Adrenal gland (tissue), 5 donors: ENCODE data around the gene MYOM1.

Experiments used
- POLR2A ChIP-seq, 2 donors: fragments of 450-650 bp; IDR thresholded peaks; one replicate each; pipeline ENCODE4 v1.6.1; 2017; ENCODE audit warnings: antibody characterized with exemption in 2 of 2, mild to moderate bottlenecking in 2 of 2, moderate library complexity in 1 of 2
- TF ChIP-seq, protein P1 (sequence below), 6 experiments: fragments of 450-650 bp in 4 of 6; fragments of 200-600 bp in 2 of 6; sonication (generic) in 1 of 6; IDR thresholded peaks; 1 replicate in 5 of 6; 2 replicates in 1 of 6; pipeline versions ENCODE4 v1.5.1 to v1.8.0; 2016 to 2021; ENCODE audit warnings: antibody characterized with exemption in 6 of 6, mild to moderate bottlenecking in 2 of 6, moderate library complexity in 1 of 6
- donor health status: DM: no; HTN: no; CAD: no.

DNA sequence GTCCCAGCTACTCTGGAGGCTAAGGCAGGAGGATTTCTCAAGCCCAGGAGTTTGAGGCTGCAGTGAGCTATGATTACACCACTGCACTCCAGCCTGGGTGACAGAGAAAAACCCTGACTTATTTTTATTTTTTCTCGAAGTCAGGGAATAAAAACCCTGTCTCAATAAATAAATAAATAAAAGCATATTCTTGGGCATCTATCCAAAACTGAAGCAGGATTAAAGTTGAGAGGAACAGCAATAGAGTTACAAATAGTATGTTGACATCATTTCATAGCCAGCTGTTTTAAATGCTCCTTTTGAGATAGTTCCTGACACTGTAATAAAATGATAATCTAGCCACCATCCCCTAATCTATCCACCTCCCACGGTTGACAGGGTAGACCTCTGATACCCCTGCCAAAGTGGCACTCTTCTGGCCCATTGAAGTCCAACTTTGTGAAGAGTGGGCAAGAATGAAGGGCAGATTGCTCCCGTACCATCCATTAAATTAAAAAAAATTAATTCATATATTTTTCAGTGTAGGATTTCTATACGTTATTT lies 164.5 kb downstream of the MYOM1 start:
- TF ChIP-seq, protein P1, sequence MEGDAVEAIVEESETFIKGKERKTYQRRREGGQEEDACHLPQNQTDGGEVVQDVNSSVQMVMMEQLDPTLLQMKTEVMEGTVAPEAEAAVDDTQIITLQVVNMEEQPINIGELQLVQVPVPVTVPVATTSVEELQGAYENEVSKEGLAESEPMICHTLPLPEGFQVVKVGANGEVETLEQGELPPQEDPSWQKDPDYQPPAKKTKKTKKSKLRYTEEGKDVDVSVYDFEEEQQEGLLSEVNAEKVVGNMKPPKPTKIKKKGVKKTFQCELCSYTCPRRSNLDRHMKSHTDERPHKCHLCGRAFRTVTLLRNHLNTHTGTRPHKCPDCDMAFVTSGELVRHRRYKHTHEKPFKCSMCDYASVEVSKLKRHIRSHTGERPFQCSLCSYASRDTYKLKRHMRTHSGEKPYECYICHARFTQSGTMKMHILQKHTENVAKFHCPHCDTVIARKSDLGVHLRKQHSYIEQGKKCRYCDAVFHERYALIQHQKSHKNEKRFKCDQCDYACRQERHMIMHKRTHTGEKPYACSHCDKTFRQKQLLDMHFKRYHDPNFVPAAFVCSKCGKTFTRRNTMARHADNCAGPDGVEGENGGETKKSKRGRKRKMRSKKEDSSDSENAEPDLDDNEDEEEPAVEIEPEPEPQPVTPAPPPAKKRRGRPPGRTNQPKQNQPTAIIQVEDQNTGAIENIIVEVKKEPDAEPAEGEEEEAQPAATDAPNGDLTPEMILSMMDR (IDR thresholded peaks at IDR 0.05) = no peak
- no peak for TF ChIP-seq POLR2A (IDR thresholded peaks at IDR 0.05)
